Ecto neural progenitor cell (in vitro differentiated cells): ENCODE data around the gene ZDHHC22.
A peak's percentile ranks its signal among the peaks of the same experiment; 100 is the strongest.

Experiments used
- DNase-seq: peaks from one replicate; pipeline ENCODE4 v3.0.0-alpha.2; 2018; ENCODE audit warnings: low spot score

ZDHHC22 gene

GRCh38 chr14:77126461-77126990 lies 15.1 kb downstream of the ZDHHC22 start:
- no peak for DNase-seq

GRCh38 chr14:77125823-77126325 lies 15.7 kb downstream of the ZDHHC22 start:
- DNase-seq: no peak

- DNase-seq: peak; percentile 58
Observed at GRCh38 chr14:77125281-77125801, 16.2 kb downstream of the ZDHHC22 start.

- DNase-seq: peak; percentile 75
Observed at GRCh38 chr14:77124345-77125280, 17.0 kb downstream of the ZDHHC22 start.

- DNase-seq: no peak
Observed at GRCh38 chr14:77123381-77124325, 17.9 kb downstream of the ZDHHC22 start.

GRCh38 chr14:77122526-77123125 lies 19.0 kb downstream of the ZDHHC22 start:
- DNase-seq: no peak

GRCh38 chr14:77120771-77121743 lies 20.5 kb downstream of the ZDHHC22 start:
- DNase-seq: no peak

- no peak for DNase-seq
Observed at GRCh38 chr14:77119851-77120250, 21.7 kb downstream of the ZDHHC22 start.

GRCh38 chr14:77116172-77116817 lies 25.3 kb downstream of the ZDHHC22 start:
- no peak for DNase-seq

GRCh38 chr14:77114609-77115008 lies 27.0 kb downstream of the ZDHHC22 start:
- no peak for DNase-seq

GRCh38 chr14:77113644-77114043 lies 27.9 kb downstream of the ZDHHC22 start:
- no peak for DNase-seq

- DNase-seq: peak; percentile 82
Observed at GRCh38 chr14:77111021-77111420, 30.6 kb downstream of the ZDHHC22 start.

GRCh38 chr14:77110286-77110685 lies 31.3 kb downstream of the ZDHHC22 start:
- DNase-seq: no peak

GRCh38 chr14:77109656-77110055 lies 31.9 kb downstream of the ZDHHC22 start:
- DNase-seq: no peak

- DNase-seq: no peak
Observed at GRCh38 chr14:77108753-77109152, 32.8 kb downstream of the ZDHHC22 start.

- no peak for DNase-seq
Observed at GRCh38 chr14:77107228-77107627, 34.4 kb downstream of the ZDHHC22 start.

- DNase-seq: no peak
Observed at GRCh38 chr14:77106666-77107065, 34.9 kb downstream of the ZDHHC22 start.

GRCh38 chr14:77105145-77105939 lies 36.2 kb downstream of the ZDHHC22 start:
- DNase-seq: no peak

- no peak for DNase-seq
Observed at GRCh38 chr14:77104393-77104792, 37.2 kb downstream of the ZDHHC22 start.
